AG04450 (cell line): ENCODE measurements around the gene TMEM129. TPM values are rescaled to one million over a fixed set of nuclear protein-coding genes. Genes with fewer than 3 reads are reported as not detected.

Experiments
- CTCF ChIA-PET: fragments of 300-600, 350-600 bp; formaldehyde crosslinking; extraction: SDS; loops from one replicate; lab custom pipeline; 2022; ENCODE audit warnings: antibody characterized with exemption, inconsistent platforms; lab: Charles Lee
- POLR2A ChIA-PET: fragments of 350-600 bp; formaldehyde crosslinking; extraction: SDS; loops from one replicate; lab custom pipeline; 2021; ENCODE audit warnings: antibody characterized with exemption, inconsistent platforms; lab: Yijun Ruan, JAX
- DNase-seq: peaks from one replicate; pipeline ENCODE4 v3.0.0-alpha.2; 2011; ENCODE audit warnings: low read depth, low spot score
- H3K27ac ChIP-seq: one replicate; pipeline ENCODE4 v1.5.1; 2012; ENCODE audit warnings: low read depth, low read length, control low read depth
- H3K27me3 ChIP-seq: one replicate; pipeline ENCODE4 v1.6.0; 2012; ENCODE audit warnings: low read length; ENCODE audit not compliant: control insufficient read depth, insufficient read depth
- H3K4me3 ChIP-seq: 2 replicates; pipeline ENCODE4 v1.5.1; 2011; ENCODE audit warnings: mild to moderate bottlenecking, low read depth, low read length, control low read depth
- H3K9me3 ChIP-seq: 2 replicates; pipeline ENCODE4 v1.5.1; 2012; ENCODE audit warnings: low read length; ENCODE audit not compliant: control insufficient read depth, insufficient read depth
- polyA plus RNA-seq: library from polyadenylated mRNA; depleted of rRNA; stranded (reverse); fragments of >200 nt; gene quantifications from 2 replicates; pipeline ENCODE4 v1.2.3, GENCODE V29; 2011
- TF ChIP-seq, protein P1 (sequence below): IDR thresholded peaks from 2 replicates; pipeline ENCODE4 v1.5.1; 2011; ENCODE audit warnings: low read depth, low read length, control low read depth, inconsistent platforms

The TMEM129 gene
- polyA plus RNA-seq, 1 experiment = 13.1 TPM

DNA sequence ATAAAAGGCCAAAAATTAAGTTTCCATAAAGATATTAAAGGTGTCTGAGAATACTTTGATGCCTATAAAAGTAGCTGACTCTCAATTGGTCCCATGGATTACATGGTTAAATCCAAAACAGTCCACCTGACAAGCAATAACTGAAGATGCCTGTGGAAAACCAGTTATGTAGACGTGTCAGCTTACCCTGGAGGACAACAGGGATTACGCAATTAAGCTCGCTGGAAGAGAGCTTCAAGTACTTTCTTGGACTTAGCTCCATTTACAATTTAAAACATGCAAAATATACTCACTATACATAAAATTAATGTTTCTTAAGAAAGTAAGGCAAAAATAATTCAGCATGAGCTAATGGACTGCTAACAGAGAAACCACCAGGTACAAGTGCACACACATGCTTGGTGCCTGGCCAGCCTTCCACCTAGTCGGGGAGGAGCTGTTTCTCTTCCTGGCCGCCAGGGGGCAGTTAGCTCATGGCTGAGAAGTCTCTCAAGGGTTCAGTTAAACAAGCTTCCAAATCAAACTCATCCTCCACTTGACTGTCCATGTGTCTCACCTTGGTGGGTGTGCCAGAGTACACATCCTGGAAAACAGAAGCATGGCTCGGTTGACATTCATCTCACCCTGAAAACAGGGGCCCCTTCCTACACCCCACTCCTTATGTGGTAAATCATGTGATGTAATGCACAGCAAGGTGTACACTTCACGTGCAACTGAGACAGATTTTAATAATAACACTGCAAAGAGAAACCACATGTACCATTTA, 27.8 kb downstream of the TMEM129 start:
- Histone ChIP-seq H3K27me3 (no peaks in the 10 kb centered on the region), H3K4me3 (no peak overlapping the region), H3K9me3 (no peaks in the 10 kb centered on the region), H3K27ac (no peak overlapping the region)
- peak; percentile 50 for DNase-seq
- TF ChIP-seq, protein P1, sequence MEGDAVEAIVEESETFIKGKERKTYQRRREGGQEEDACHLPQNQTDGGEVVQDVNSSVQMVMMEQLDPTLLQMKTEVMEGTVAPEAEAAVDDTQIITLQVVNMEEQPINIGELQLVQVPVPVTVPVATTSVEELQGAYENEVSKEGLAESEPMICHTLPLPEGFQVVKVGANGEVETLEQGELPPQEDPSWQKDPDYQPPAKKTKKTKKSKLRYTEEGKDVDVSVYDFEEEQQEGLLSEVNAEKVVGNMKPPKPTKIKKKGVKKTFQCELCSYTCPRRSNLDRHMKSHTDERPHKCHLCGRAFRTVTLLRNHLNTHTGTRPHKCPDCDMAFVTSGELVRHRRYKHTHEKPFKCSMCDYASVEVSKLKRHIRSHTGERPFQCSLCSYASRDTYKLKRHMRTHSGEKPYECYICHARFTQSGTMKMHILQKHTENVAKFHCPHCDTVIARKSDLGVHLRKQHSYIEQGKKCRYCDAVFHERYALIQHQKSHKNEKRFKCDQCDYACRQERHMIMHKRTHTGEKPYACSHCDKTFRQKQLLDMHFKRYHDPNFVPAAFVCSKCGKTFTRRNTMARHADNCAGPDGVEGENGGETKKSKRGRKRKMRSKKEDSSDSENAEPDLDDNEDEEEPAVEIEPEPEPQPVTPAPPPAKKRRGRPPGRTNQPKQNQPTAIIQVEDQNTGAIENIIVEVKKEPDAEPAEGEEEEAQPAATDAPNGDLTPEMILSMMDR = peak; percentile 96
- POLR2A ChIA-PET = interaction anchor here (0.5 to 1.4 kb wide), 7 partner anchors 14 to 878 kb away, joined by 3 to 11 read pairs (median 4); partner anchors contain the start of genes SLBP, TACC3 and TMEM129
- CTCF ChIA-PET = interaction anchor here (0.7 to 4.4 kb wide), 31 partner anchors 10 to 660 kb away, joined by 3 to 94 read pairs (median 4); partner anchors contain the start of genes SLBP, TACC3 and TMEM129

DNA sequence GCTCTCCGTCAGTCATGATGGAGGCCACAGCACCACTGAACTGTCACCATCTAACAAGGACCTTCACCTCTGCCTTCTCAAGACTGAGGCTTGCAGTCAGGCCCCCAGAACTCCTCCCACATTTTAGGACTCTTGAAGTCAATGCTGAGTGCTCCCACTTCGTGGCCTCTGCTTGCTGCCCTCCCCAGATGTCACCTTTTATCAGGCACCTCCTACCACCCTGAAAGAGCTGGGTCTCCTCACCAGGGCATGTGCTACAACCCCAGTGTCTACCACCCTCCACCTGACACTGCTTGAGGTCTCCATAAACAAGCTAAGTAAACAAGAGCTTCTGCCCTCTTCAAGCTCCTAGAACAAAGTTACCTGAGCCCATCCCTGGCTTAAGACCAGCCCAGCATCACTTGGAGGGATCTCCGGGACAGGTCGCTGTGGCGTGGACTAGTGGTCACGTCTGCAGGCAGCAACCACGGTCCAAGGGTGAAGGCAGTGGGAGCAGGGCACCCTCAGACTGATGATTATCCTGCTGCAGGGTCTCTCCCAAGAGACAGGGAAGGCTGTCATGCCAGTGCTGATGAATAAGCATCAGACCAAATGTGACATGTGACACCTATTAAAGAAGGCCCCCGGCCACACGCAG, 29.3 kb downstream of the TMEM129 start:
- CTCF ChIA-PET = interaction anchor here (0.9 to 4.4 kb wide), 4 partner anchors 22 to 117 kb away, joined by 3 to 94 read pairs (median 16); partner anchors contain the start of genes TACC3 and TMEM129
- Histone ChIP-seq H3K27ac (no peak overlapping the region), H3K9me3 (no peaks in the 10 kb centered on the region), H3K4me3 (no peak overlapping the region), H3K27me3 (no peaks in the 10 kb centered on the region)
- POLR2A ChIA-PET = no interaction called here
- TF ChIP-seq, protein P1 = no peak
- DNase-seq = no peak

DNA sequence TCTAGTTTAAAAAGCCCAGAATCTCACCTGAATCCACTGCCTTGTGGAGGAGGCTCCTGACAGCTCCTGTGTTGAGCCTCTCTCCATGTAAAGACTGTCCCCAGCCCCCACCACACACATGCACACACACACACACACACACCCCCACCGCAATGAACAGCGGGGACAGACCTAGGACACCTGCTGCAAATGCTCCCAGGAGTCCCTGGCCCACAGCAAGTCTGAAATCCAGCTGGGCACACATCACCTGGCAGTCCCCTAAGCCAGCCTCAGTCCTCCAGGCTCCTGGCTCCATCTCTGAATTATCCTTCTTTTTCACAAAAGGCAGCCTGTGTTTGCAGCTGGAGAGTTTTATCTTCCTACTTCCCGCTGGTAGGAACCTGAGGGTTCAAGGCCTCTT, 30.4 kb downstream of the TMEM129 start:
- POLR2A ChIA-PET = no interaction called here
- H3K27me3 ChIP-seq = no peaks in the 10 kb centered on the region
- no peak overlapping the region for H3K4me3 ChIP-seq
- TF ChIP-seq, protein P1 = no peak
- DNase-seq = no peak
- CTCF ChIA-PET = interaction anchor here (0.8 to 4.4 kb wide), 2 partner anchors 10 to 34 kb away, joined by 3 to 94 read pairs; partner anchors contain the start of genes TACC3 and TMEM129
- H3K27ac ChIP-seq = no peak overlapping the region
- no peaks in the 10 kb centered on the region for H3K9me3 ChIP-seq

DNA sequence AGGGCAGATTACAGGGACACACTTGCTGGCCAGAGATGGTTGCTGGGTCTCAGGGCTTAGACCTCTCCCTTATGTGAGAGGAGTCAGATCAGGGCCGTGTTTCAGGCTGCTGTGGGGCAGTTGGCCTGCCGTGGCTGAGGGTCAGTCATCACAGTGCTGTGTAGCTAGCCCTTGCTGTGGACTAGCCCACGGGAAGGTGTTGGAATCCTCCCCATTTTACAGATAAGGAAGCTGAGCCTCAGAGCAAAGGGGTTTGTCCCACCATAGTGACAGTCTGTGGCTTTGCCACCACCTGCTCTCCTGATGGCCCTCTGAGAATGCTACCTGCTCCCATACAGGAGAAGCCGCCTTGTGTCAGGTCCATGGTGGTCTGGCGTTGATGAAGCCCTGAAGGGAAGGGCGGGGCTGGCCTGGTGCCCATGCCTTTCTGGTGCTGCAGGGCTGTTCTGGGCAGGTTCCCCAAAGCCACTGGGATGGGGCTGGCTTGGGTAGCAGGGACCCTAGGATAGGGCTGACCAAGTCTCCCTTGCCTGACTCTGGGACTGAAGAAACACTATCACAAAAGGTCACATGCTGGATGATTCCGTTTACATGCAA, 34.6 kb downstream of the TMEM129 start:
- POLR2A ChIA-PET = no interaction called here
- DNase-seq = no peak
- Histone ChIP-seq H3K27ac (no peak overlapping the region), H3K4me3 (no peak overlapping the region), H3K27me3 (no peaks in the 10 kb centered on the region), H3K9me3 (no peaks in the 10 kb centered on the region; the same call in 1 of the 2 replicates)
- TF ChIP-seq, protein P1 = no peak
- CTCF ChIA-PET = no interaction called here
